Measurements from ENCODE around the gene LPCAT3.

LPCAT3 gene

DNA sequence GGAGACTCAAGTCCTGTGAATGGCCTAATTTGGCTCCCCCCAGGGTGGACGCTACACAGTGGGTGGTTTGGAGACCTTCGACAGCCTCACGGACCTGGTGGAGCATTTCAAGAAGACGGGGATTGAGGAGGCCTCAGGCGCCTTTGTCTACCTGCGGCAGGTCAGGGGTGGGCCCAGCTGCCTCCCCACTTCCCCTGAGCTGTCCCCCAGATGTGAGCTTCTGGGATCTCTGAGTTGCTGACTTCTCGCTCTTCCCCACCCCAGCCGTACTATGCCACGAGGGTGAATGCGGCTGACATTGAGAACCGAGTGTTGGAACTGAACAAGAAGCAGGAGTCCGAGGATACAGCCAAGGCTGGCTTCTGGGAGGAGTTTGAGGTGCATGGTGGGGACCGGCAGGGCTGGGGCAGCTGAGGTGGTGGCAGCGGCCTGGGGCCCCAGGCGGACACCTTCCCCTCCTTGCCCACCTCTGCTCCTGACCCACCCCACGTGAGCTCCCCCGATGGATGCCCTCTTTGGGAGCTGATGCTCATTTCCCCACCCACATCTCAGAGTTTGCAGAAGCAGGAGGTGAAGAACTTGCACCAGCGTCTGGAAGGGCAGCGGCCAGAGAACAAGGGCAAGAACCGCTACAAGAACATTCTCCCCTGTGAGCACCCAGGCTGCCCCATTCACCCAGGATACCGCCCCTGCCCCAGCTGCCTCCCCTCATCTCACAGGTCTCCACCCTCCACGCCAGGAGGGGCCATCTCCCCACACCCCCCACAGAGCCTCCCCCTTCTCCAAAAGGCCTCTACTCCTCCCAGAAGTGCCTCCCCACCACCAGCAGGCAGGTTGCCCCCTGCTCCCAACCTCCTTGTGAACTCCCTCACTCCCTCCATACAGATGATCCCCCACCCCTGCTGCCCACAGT is 62.9 kb downstream of the LPCAT3 start:
- TF ChIP-seq CTCF (IDR thresholded peaks at IDR 0.05): no peak

DNA sequence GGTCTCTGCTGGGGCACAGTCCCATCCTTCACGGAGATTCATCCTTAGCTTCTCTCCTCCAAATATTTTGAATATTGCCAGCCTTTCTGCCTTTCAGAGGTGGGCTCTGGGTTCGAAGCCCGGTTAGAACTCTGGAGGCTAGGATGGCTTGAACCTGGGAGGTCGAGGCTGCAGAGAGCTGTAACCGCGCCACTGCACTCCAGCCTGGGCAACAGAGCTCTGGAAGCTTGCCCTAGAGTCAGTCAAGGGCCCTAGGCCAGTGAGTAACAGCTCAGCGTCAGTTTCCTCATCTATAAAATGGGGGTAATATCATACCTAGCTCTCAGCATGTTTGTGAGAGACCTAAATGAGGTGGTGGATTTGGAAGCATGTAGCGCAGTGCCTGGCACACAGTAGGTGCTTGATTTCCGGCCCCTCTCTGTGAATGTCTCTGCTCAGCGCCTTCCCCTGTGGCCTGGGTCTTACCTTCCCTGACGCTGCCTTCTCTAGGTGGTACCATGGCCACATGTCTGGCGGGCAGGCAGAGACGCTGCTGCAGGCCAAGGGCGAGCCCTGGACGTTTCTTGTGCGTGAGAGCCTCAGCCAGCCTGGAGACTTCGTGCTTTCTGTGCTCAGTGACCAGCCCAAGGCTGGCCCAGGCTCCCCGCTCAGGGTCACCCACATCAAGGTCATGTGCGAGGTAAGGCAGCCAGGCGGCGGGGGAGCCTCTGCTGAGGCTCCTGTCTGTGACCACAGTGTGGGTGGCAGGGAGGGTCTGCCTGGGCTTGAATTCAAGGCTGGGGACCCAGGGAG is 63.8 kb downstream of the LPCAT3 start:
- no peak for TF ChIP-seq CTCF (IDR thresholded peaks at IDR 0.05)

GRCh38 chr12:6953442-6954315 is 64.6 kb downstream of the LPCAT3 start:
- no peak for TF ChIP-seq CTCF (IDR thresholded peaks at IDR 0.05)

- TF ChIP-seq CTCF (IDR thresholded peaks at IDR 0.05): no peak
Observed at GRCh38 chr12:6952863-6953441, 65.3 kb downstream of the LPCAT3 start.

DNA sequence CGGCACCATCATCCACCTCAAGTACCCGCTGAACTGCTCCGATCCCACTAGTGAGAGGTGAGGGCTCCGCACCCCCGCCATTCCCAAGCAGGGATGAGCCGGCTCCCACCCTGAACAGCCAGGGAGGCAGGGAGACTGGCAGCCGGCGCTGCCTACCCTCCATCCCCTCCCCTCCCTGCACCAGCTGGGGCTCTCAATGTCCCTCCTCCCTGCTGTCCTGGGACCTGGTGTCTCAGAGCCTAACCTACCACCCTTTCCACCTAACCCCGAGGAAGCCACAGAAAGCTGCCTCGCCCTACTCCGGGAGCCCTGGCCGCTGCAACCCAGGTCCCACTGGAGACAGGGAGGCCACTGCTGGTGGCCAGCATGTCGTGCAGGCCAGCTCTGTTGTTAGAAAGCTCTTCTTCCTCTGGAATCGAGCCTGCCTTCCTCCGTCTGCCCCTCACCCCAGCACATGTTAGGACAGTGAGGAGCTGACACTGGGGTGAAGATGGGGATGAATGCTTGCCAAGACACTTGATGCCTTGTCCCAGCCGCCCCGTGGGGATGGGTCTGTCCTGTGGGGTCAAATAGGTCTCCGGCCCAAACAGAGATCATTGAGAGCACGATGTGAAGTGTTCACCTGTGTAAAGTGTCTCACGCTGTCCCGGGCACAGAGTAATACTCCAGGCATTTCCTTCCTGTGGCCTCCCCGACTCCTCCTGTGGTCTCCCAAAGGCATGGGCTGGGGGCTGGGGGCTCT is 66.0 kb downstream of the LPCAT3 start:
- no peak for TF ChIP-seq CTCF (IDR thresholded peaks at IDR 0.05)

DNA sequence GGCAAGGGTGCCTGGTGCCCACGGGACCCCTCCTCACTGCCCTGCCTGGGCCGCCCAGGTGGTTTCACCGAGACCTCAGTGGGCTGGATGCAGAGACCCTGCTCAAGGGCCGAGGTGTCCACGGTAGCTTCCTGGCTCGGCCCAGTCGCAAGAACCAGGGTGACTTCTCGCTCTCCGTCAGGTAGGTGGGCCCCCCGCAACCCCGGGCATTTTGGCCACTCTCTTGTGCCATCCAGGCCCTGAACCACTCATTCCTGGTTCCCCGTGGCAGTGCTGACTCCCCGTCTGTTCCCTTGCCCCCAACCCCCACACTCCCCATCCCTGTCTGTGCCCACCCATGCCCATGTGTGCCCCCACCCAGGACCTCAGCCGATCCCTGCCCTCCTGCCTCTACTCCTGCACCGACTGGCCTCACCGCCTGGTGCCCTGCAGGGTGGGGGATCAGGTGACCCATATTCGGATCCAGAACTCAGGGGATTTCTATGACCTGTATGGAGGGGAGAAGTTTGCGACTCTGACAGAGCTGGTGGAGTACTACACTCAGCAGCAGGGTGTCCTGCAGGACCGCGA is 66.6 kb downstream of the LPCAT3 start:
- TF ChIP-seq CTCF (IDR thresholded peaks at IDR 0.05): no peak
